ENCODE results near the gene LSM4. TPM values are rescaled to one million over a fixed set of nuclear protein-coding genes. Genes with fewer than 3 reads are reported as not detected.

LSM4 gene
- total RNA-seq, 4 donors from 2014 or later, result 70.4 to 167 (median 156) TPM

- TF ChIP-seq EP300 (IDR thresholded peaks at IDR 0.05) (no peak), POLR2A (IDR thresholded peaks at IDR 0.05) (no peak), CTCF (IDR thresholded peaks at IDR 0.05) (no peak)
- peak overlapping the region in 2 of 4 donors; percentile 61 to 100 for H3K27ac ChIP-seq
- peaks cover 0 to 57% (median 13%) of the 10 kb centered on the region in 4 donors for H3K4me1 ChIP-seq
- H3K27me3 ChIP-seq, result no peaks in the 10 kb centered on the region
- H3K4me3 ChIP-seq, result no peak overlapping the region
- 82 to 90% methylated on average over 16 to 22 of the region's 22 CpGs for WGBS, 2 donors
- no peak for DNase-seq (ENCODE audit: low spot score in 2 of 2)
- H3K36me3 ChIP-seq, result peaks cover 0 to 79% (median 0%) of the 10 kb centered on the region in 3 donors
- no peaks in the 10 kb centered on the region for H3K9me3 ChIP-seq
Measured at GRCh38 chr19:18311502-18312091, 11.3 kb downstream of the LSM4 start.

- Histone ChIP-seq H3K36me3 (peaks cover 0 to 79% (median 0%) of the 10 kb centered on the region in 3 donors), H3K27me3 (no peaks in the 10 kb centered on the region), H3K27ac (peak overlapping the region in 2 of 4 donors; percentile 61 to 100), H3K4me3 (no peak overlapping the region), H3K4me1 (peaks cover 0 to 64% (median 19%) of the 10 kb centered on the region in 4 donors), H3K9me3 (no peaks in the 10 kb centered on the region)
- no peak for DNase-seq (ENCODE audit: low spot score in 2 of 2)
- 90 to 91% methylated on average over 7 to 13 of the region's 13 CpGs for WGBS, 2 donors
- TF ChIP-seq POLR2A (IDR thresholded peaks at IDR 0.05), result no peak
- no peak for TF ChIP-seq EP300 (IDR thresholded peaks at IDR 0.05)
- no peak for TF ChIP-seq CTCF (IDR thresholded peaks at IDR 0.05)
Measured at GRCh38 chr19:18310966-18311365, 11.9 kb downstream of the LSM4 start.

GRCh38 chr19:18310118-18310909 is 12.6 kb downstream of the LSM4 start:
- peak in 1 of 2 donors; percentile 3 for TF ChIP-seq POLR2A (IDR thresholded peaks at IDR 0.05)
- no peak for TF ChIP-seq CTCF (IDR thresholded peaks at IDR 0.05)
- no peak for TF ChIP-seq EP300 (IDR thresholded peaks at IDR 0.05)
- no peak for DNase-seq (ENCODE audit: low spot score in 2 of 2)
- peaks cover 1 to 70% (median 26%) of the 10 kb centered on the region in 4 donors for H3K4me1 ChIP-seq
- WGBS, 2 donors, result 79 to 81% methylated on average over 23 of the region's 23 CpGs
- H3K36me3 ChIP-seq, result peaks cover 0 to 76% (median 0%) of the 10 kb centered on the region in 3 donors
- H3K9me3 ChIP-seq, result no peaks in the 10 kb centered on the region
- H3K4me3 ChIP-seq, result no peak overlapping the region
- peak overlapping the region in 2 of 4 donors; percentile 61 to 100 for H3K27ac ChIP-seq
- no peaks in the 10 kb centered on the region for H3K27me3 ChIP-seq

- Histone ChIP-seq H3K36me3 (peaks cover 0 to 71% (median 0%) of the 10 kb centered on the region in 3 donors), H3K27ac (peak overlapping the region in 2 of 4 donors; percentile 61 to 100), H3K4me3 (no peak overlapping the region), H3K9me3 (no peaks in the 10 kb centered on the region), H3K27me3 (no peaks in the 10 kb centered on the region), H3K4me1 (peaks cover 4 to 76% (median 31%) of the 10 kb centered on the region in 4 donors)
- WGBS, 2 donors, result 91 to 93% methylated on average over 21 to 25 of the region's 33 CpGs
- no peak for DNase-seq (ENCODE audit: low spot score in 2 of 2)
- TF ChIP-seq POLR2A (IDR thresholded peaks at IDR 0.05) (no peak), CTCF (IDR thresholded peaks at IDR 0.05) (no peak), EP300 (IDR thresholded peaks at IDR 0.05) (no peak)
Measured at GRCh38 chr19:18309525-18310064, 13.3 kb downstream of the LSM4 start.
